ENCODE data around the gene ARMS2. TPM values are rescaled to one million over a fixed set of nuclear protein-coding genes. Genes with fewer than 3 reads are reported as not detected.

Gene ARMS2
- total RNA-seq, 2 experiments from 2014 or later, result not detected

DNA sequence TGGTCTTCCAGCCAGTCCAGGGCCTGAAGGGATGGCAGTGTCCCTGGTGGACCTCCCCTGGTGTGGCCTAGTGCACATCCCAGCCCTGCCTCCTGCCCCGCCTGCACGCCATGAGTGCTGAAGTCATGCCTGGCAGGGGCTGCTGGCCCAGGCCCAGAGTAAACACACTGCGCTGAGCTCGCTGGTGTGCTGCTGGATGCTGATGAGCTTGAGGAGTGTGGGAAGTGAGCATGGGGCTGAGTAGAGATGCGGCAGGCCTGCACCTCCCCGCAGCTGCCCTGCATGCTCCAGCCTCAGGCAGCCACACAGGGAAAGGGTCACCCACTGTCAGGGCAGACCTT is 50.1 kb downstream of the ARMS2 start:
- H3K4me1 Mint-ChIP-seq (ENCODE audit: low read depth), result no peaks in the 10 kb centered on the region

DNA sequence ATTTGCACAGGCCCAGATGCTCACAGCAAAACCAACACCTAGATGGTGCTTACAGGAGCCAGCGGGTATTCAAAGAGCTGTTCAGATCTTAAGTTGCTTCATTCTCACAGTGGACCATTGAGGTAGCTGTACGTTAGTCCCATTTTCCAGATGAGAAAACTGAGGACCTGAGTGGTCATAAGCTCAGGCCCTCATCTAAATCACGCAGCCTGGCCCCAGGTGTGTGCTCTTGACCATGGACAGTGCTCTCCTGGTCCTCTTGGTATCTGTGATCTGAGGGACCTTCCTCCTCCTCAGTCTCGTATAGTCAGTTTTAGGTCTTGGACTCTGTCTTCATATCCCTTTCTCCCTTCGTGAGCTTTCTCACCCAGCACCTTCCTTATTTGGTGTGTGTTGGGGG is 50.6 kb downstream of the ARMS2 start:
- Histone ChIP-seq H3K27me3 (ENCODE audit: control insufficient read depth in 1 of 2, insufficient read depth in 2 of 2, low read length in 2 of 2) (no peaks in the 10 kb centered on the region), H3K9me3 (ENCODE audit: control insufficient read depth in 1 of 2, insufficient read depth in 1 of 2, low read length in 2 of 2) (no peaks in the 10 kb centered on the region), H3K4me3 (ENCODE audit: low read length) (no peak overlapping the region), H3K27ac (ENCODE audit: low read depth in 1 of 2, low read length in 2 of 2) (no peak overlapping the region), H3K4me1 (ENCODE audit: insufficient read depth, low read length) (no peaks in the 10 kb centered on the region), H3K36me3 (ENCODE audit: insufficient read depth, low read length) (no peaks in the 10 kb centered on the region)
- CTCF ChIA-PET, result no interaction called here
- POLR2A ChIA-PET, result no interaction called here
- no peaks in the 10 kb centered on the region for H3K36me3 Mint-ChIP-seq (ENCODE audit: low read depth)
- H3K4me3 Mint-ChIP-seq, result no peak overlapping the region
- no peaks in the 10 kb centered on the region for H3K9me3 Mint-ChIP-seq
- H3K27ac Mint-ChIP-seq, result no peak overlapping the region
- H3K27me3 Mint-ChIP-seq, result no peaks in the 10 kb centered on the region
- intact Hi-C loops (cut with DNase I, micrococcal nuclease), result no loop called here
- H3K4me1 Mint-ChIP-seq (ENCODE audit: low read depth), result no peaks in the 10 kb centered on the region
- TF ChIP-seq CTCF (IDR thresholded peaks at IDR 0.05), result no peak
- ATAC-seq (ENCODE audit: poor library complexity), result no peak
- no peak for DNase-seq

More for the DNA sequence above, 50.1 kb downstream of the ARMS2 start:
- DNase-seq (no peak), ATAC-seq (ENCODE audit: poor library complexity) (no peak)
- H3K9me3 Mint-ChIP-seq, result no peaks in the 10 kb centered on the region
- no peak for TF ChIP-seq CTCF (IDR thresholded peaks at IDR 0.05)
- intact Hi-C loops (cut with DNase I, micrococcal nuclease), result no loop called here
- no peaks in the 10 kb centered on the region for H3K36me3 ChIP-seq (ENCODE audit: insufficient read depth, low read length)
- H3K27me3 ChIP-seq (ENCODE audit: control insufficient read depth in 1 of 2, insufficient read depth in 2 of 2, low read length in 2 of 2), result no peaks in the 10 kb centered on the region
- H3K9me3 ChIP-seq (ENCODE audit: control insufficient read depth in 1 of 2, insufficient read depth in 1 of 2, low read length in 2 of 2), result no peaks in the 10 kb centered on the region
- ChIA-PET CTCF (no interaction called here), POLR2A (no interaction called here)
- H3K27ac Mint-ChIP-seq, result no peak overlapping the region
- no peak overlapping the region for H3K4me3 Mint-ChIP-seq
- H3K4me3 ChIP-seq (ENCODE audit: low read length), result no peak overlapping the region
- no peaks in the 10 kb centered on the region for H3K36me3 Mint-ChIP-seq (ENCODE audit: low read depth)
- H3K27me3 Mint-ChIP-seq, result no peaks in the 10 kb centered on the region
- no peaks in the 10 kb centered on the region for H3K4me1 ChIP-seq (ENCODE audit: insufficient read depth, low read length)
- no peak overlapping the region for H3K27ac ChIP-seq (ENCODE audit: low read depth in 1 of 2, low read length in 2 of 2)

GRCh38 chr10:122505885-122506645 is 51.6 kb downstream of the ARMS2 start:
- TF ChIP-seq CTCF (IDR thresholded peaks at IDR 0.05), result no peak
- Mint-ChIP-seq H3K4me1 (ENCODE audit: low read depth) (no peaks in the 10 kb centered on the region), H3K27ac (no peak overlapping the region), H3K4me3 (no peak overlapping the region), H3K36me3 (ENCODE audit: low read depth) (no peaks in the 10 kb centered on the region), H3K27me3 (no peaks in the 10 kb centered on the region), H3K9me3 (no peaks in the 10 kb centered on the region)
- no peaks in the 10 kb centered on the region for H3K4me1 ChIP-seq (ENCODE audit: insufficient read depth, low read length)
- H3K4me3 ChIP-seq (ENCODE audit: low read length), result no peak overlapping the region
- DNase-seq (no peak), ATAC-seq (ENCODE audit: poor library complexity) (no peak)
- CTCF ChIA-PET, result no interaction called here
- no peaks in the 10 kb centered on the region for H3K36me3 ChIP-seq (ENCODE audit: insufficient read depth, low read length)
- H3K9me3 ChIP-seq (ENCODE audit: control insufficient read depth in 1 of 2, insufficient read depth in 1 of 2, low read length in 2 of 2), result no peaks in the 10 kb centered on the region
- H3K27ac ChIP-seq (ENCODE audit: low read depth in 1 of 2, low read length in 2 of 2), result no peak overlapping the region
- POLR2A ChIA-PET, result no interaction called here
- intact Hi-C loops (cut with DNase I, micrococcal nuclease), result no loop called here
- H3K27me3 ChIP-seq (ENCODE audit: control insufficient read depth in 1 of 2, insufficient read depth in 2 of 2, low read length in 2 of 2), result no peaks in the 10 kb centered on the region

Small RNA genes lying within 50 kb of the gene (microRNA-seq; reads per million reads assigned to microRNA genes)
- gene MIR3941 (ENCODE audit: borderline microRNAs expressed, borderline replicate concordance), result 12.2 reads per million, percentile 40 among the genes with 10 or more reads in this experiment

Other genes with a start within 250 kb of the ARMS2 start
- gene BTBD16, start 183.4 kb upstream of the ARMS2 start, total RNA-seq, result not detected
- 10 to 100 TPM; 24.9 to 26.8 TPM for gene PLEKHA1, start 79.9 kb upstream of the ARMS2 start, total RNA-seq
- gene HTRA1, start 6.9 kb downstream of the ARMS2 start, total RNA-seq, result not detected
- gene DMBT1, start 106.1 kb downstream of the ARMS2 start, total RNA-seq, result not detected
- not detected for gene C10orf120, start 245.2 kb downstream of the ARMS2 start, total RNA-seq

All from CD4-positive, alpha-beta T cell (primary cell).